Testis (tissue), 3 donors: ENCODE measurements around the gene RPS6KB2. TPM values are rescaled to one million over a fixed set of nuclear protein-coding genes. Genes with fewer than 3 reads are reported as not detected.
"Not testable (repeated sequence)": the region's sequence is repeated elsewhere in the genome, so short reads cannot be mapped to it uniquely, and the experiment has no call there.

Source experiments
- DNase-seq: peaks from one replicate; pipeline ENCODE4 v3.0.0-alpha.2; 2019
- H3K27ac ChIP-seq, 2 donors: fragments of 200-600 bp; sonication (generic); one replicate each; pipeline ENCODE4 v1.5.1; 2019
- H3K27me3 ChIP-seq: fragments of 200-600 bp; sonication (generic); one replicate; pipeline ENCODE4 v1.5.1; 2019
- H3K36me3 ChIP-seq: fragments of 200-600 bp; sonication (generic); one replicate; pipeline ENCODE4 v1.5.1; 2017; ENCODE audit warnings: low read depth; ENCODE audit errors: missing control alignments
- H3K4me1 ChIP-seq: fragments of 200-600 bp; sonication (generic); one replicate; pipeline ENCODE4 v1.5.1; 2019
- H3K4me3 ChIP-seq, 2 donors: fragments of 200-600 bp; sonication (generic); one replicate each; pipeline ENCODE4 v1.5.1; 2017 to 2019
- H3K9me3 ChIP-seq: fragments of 200-600 bp; sonication (generic); one replicate; pipeline ENCODE4 v1.5.1; 2017
- CTCF ChIP-seq, 3 experiments: fragments of 450-650 bp in 2 of 3; fragments of 200-600 bp in 1 of 3; sonication (generic) in 1 of 3; IDR thresholded peaks; one replicate each; pipeline ENCODE4 v1.5.1; 2016 to 2019; ENCODE audit warnings: antibody characterized with exemption in 3 of 3, mild to moderate bottlenecking in 2 of 3, moderate library complexity in 1 of 3
- POLR2A ChIP-seq: fragments of 450-650 bp; IDR thresholded peaks from one replicate; pipeline ENCODE4 v1.6.1; 2017; ENCODE audit warnings: antibody characterized with exemption, mild to moderate bottlenecking, moderate library complexity
- WGBS, 2 donors: methylation state at CpG; one replicate each; pipeline ENCODE4 v1.1.5; 2018; 5-methylcytosine and 5-hydroxymethylcytosine counted together
- intact Hi-C: fragments of 100-400 bp; cut with DNase I; formaldehyde crosslinking; loops from one replicate; pipeline ENCODE4 v1.15.1; 2023; ENCODE audit warnings: low total_unique reads
- polyA plus RNA-seq: library from polyadenylated mRNA; stranded (reverse); fragments of 350-450 nt; fragmentation: Illumina TruSeq; extraction: RNeasy Lipid Tissue Mini Kit (QIAGEN cat#74804); gene quantifications from one replicate; pipeline ENCODE4 v1.2.3, GENCODE V29; 2014; ENCODE audit warnings: low read depth, low replicate concordance; ENCODE audit not compliant: insufficient read depth
- total RNA-seq, 2 donors: library from RNA; depleted of rRNA; stranded (reverse); fragments of >200 nt; gene quantifications; one replicate each; pipeline ENCODE4 v1.2.3, GENCODE V29; 2016

Gene RPS6KB2
- total and polyA plus RNA-seq, 3 donors from 2014 or later: 30.1 to 47.4 (median 46.5) TPM

GRCh38 chr11:67400251-67400941 is 27.9 kb upstream of the RPS6KB2 start:
- Histone ChIP-seq H3K9me3 (no peaks in the 10 kb centered on the region), H3K36me3 (no peaks in the 10 kb centered on the region), H3K4me3 (peak overlapping the region; percentile 88 to 93), H3K27me3 (no peaks in the 10 kb centered on the region), H3K4me1 (peaks cover 16% of the 10 kb centered on the region), H3K27ac (peak overlapping the region in 1 of 2 donors; percentile 92)
- TF ChIP-seq POLR2A (no peak), CTCF (IDR thresholded peaks at IDR 0.05) (no peak)
- DNase-seq: peak; percentile 43
- WGBS, 2 donors: 31 to 37% methylated on average over 3 to 23 of the region's 23 CpGs
- intact Hi-C loops: loop anchor here (10.0 kb wide), 1 partner anchor 84 kb away; the partner anchor contains the start of gene AIP

GRCh38 chr11:67400942-67401494 is 27.3 kb upstream of the RPS6KB2 start:
- 10% methylated on average over 7 of the region's 27 CpGs; no CpG with 5 or more reads in 1 of the 2 donors for WGBS, 2 donors
- Histone ChIP-seq H3K9me3 (no peaks in the 10 kb centered on the region), H3K4me1 (peaks cover 16% of the 10 kb centered on the region), H3K4me3 (peak overlapping the region; percentile 88 to 93), H3K36me3 (no peaks in the 10 kb centered on the region), H3K27me3 (no peaks in the 10 kb centered on the region), H3K27ac (peak overlapping the region; percentile 85 to 92)
- TF ChIP-seq POLR2A (no peak), CTCF (IDR thresholded peaks at IDR 0.05) (no peak)
- DNase-seq: no peak
- intact Hi-C loops: loop anchor here (10.0 kb wide), 1 partner anchor 84 kb away; the partner anchor contains the start of gene AIP

GRCh38 chr11:67401495-67402191 is 26.7 kb upstream of the RPS6KB2 start, which contains the start of gene PPP1CA:
Gene PPP1CA (minus strand): TSS chr11:67401858. CDS start chr11:67401782, 76 bp downstream.
- Histone ChIP-seq H3K27ac (peak within 1 kb of the TSS; percentile 85 to 92), H3K4me1 (peaks cover 16% of the 10 kb centered on the region), H3K4me3 (peak within 1 kb of the TSS; percentile 88 to 93), H3K36me3 (no peaks in the 10 kb centered on the region), H3K27me3 (no peaks in the 10 kb centered on the region), H3K9me3 (no peaks in the 10 kb centered on the region)
- WGBS, 2 donors: 0 to 1% methylated on average over 4 to 39 of the region's 73 CpGs
- no peak for TF ChIP-seq POLR2A
- TF ChIP-seq CTCF (IDR thresholded peaks at IDR 0.05): peak in 2 of 3 experiments; percentile 2 to 68
- DNase-seq: peak; percentile 92
- intact Hi-C loops: loop anchor here (10.0 kb wide), 1 partner anchor 83 kb away; the partner anchor contains the start of gene AIP

- peak overlapping the region; percentile 66 to 92 for H3K27ac ChIP-seq
- peaks cover 16% of the 10 kb centered on the region for H3K4me1 ChIP-seq
- H3K27me3 ChIP-seq, H3K36me3 ChIP-seq, DNase-seq, H3K9me3 ChIP-seq: not testable (repeated sequence)
- H3K4me3 ChIP-seq: peak overlapping the region; percentile 11 to 88
- intact Hi-C loops: loop anchor here (10.0 kb wide), 1 partner anchor 82 kb away; the partner anchor contains the start of gene AIP
- 30 to 52% methylated on average over 17 to 19 of the region's 19 CpGs for WGBS, 2 donors
These were observed 26.0 kb upstream of the RPS6KB2 start for GRCh38 chr11:67402192-67402839.

GRCh38 chr11:67403085-67403484 is 25.2 kb upstream of the RPS6KB2 start:
- WGBS, 2 donors: 94% methylated on average over 8 to 9 of the region's 9 CpGs
- H3K27ac ChIP-seq, H3K36me3 ChIP-seq, H3K4me3 ChIP-seq, H3K27me3 ChIP-seq, H3K9me3 ChIP-seq, DNase-seq: not testable (repeated sequence)
- peaks cover 16% of the 10 kb centered on the region for H3K4me1 ChIP-seq
- intact Hi-C loops: loop anchor here (10.0 kb wide), 1 partner anchor 82 kb away; the partner anchor contains the start of gene AIP
